HUDEP-2 (cell line): ENCODE data around the gene MCFD2.
"Not testable (repeated sequence)": the region's sequence is repeated elsewhere in the genome, so short reads cannot be mapped to it uniquely, and the experiment has no call there.

Experiments used
- DNase-seq, 76 experiments: peaks; one replicate each; lab custom pipeline; 2025; ENCODE audit not compliant: unreplicated experiment in 76 of 76; lab: John Stamatoyannopoulos, UW

The MCFD2 gene

DNA sequence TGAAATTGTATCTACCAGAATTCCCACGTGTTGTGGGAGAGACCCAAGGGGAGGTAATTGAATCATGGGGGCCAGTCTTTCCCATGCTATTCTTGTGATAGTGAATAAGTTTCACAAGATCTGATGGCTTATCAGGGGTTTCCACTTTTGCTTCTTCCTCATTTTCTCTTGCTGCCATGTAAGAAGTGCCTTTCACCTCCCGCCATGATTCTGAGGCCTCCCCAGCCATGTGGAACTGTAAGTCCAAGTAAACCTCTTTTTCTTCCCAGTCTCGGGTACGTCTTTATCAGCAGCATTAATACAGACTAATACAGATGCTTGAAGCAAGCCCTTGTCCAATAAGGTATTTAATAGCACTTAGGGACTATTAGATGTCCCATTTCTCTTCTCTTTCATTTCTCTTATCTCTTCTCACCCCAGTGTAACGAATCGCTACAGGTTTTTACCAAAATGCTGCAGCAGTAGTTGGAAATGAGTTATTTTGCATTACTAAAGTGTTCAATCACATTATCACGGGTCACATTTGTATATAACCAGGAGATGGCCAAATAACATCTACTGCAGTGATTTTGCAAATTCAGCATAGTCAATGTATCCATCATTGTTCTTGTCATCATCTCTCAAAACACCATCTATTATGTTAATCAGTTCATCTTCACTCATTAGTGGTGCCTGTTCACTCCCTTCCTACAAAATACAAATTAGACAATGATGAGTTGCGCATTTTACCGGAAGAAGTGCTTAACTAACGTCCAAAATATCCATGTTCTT lies 10.5 kb downstream of the MCFD2 start:
- not testable (repeated sequence) for DNase-seq

- peak in 1 of 76 experiments; percentile 12 for DNase-seq
Observed at GRCh38 chr2:46902980-46903379, 12.6 kb downstream of the MCFD2 start.

DNA sequence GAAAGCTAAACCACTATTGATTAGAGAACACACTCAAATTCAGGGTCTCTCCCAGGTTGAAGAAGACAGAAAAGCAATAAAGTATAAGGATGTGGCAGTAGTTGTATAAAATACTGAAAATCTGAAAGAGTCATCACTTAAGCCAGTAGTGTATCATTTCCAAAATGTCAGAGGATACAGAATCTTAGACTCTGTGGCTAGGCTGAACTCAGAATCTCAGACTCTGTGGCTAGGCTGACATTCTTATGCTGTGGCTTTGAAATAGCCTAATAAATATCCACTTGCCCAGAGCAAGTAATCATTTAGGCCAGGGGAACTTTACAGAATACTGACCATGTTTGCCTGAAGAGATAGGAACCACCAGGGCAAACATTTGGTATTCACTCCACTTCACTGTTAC lies 13.1 kb downstream of the MCFD2 start:
- no peak for DNase-seq

- no peak for DNase-seq
Observed at GRCh38 chr2:46901611-46902010, 14.0 kb downstream of the MCFD2 start.

DNA sequence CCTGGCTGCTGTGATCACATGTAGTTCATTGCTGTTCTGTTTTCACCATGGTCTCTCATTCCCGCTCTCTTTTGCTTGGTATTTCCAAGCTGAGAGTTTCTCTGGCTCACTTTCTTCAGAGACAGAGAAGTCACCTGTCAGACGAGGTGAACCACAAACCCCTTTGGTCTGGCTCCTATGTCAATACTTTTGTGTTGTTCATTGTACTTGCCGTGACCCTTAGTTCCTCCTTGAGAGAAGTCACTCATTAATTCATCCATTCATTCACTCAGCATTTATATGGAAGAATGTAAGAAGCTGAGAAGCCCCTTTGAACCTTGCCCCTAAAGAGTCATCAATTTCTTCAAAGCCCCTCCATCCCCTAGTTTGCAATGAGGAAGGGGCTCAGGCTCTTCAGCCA lies 15.2 kb downstream of the MCFD2 start:
- DNase-seq, result no peak

DNA sequence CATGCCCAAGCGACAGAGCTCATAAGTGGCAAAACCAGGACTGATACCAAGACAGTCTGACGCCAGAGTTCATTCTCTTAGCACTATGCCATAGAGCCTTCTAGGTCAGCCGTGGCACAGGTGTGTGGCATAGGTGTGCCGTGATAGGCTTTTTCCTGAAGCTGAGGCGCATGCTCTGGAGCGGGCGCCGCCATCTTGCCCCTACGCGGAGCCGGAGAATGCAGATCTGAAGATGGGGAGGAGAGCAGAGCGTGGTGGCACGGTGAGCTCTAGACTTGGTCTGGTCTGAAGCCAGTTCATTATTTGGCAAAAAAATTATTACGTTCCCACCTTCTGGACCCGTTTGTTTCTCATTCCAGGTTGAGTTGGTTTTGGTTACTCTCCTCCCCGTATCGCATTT lies 16.6 kb downstream of the MCFD2 start:
- no peak for DNase-seq

GRCh38 chr2:46898024-46898423 lies 17.6 kb downstream of the MCFD2 start:
- no peak for DNase-seq

DNA sequence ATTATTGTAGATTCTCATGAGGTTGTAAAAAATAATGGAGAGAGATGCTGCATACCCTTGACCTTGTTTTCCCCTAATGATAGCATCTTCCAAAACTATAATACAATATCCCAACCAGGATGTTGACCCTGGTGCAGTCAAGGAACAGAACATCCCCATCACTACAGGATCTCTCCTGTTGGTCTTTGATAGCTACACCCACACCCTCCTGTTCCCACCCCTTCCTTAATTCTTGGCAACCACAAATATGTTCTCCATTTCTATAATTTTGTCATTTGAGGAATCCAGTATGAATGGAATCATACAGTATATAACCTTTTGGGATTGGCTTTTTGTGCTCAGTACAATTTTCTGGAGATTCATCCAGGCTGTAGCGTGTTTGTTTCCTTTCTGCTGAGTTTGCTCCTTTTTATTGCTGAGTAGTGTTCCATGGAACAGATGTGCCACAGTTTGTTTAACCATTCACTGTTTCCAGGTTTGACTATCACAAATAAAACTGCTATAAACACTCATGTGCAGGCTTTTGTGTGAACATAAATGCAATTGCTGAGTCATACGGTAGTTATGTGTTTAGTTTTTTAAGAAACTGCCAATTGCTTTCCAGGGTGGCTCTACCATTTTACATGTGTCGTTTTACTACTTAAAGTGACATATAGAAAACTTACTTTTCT lies 22.2 kb downstream of the MCFD2 start:
- DNase-seq, result no peak

- no peak for DNase-seq
Observed at GRCh38 chr2:46891956-46892553, 23.6 kb downstream of the MCFD2 start.

DNA sequence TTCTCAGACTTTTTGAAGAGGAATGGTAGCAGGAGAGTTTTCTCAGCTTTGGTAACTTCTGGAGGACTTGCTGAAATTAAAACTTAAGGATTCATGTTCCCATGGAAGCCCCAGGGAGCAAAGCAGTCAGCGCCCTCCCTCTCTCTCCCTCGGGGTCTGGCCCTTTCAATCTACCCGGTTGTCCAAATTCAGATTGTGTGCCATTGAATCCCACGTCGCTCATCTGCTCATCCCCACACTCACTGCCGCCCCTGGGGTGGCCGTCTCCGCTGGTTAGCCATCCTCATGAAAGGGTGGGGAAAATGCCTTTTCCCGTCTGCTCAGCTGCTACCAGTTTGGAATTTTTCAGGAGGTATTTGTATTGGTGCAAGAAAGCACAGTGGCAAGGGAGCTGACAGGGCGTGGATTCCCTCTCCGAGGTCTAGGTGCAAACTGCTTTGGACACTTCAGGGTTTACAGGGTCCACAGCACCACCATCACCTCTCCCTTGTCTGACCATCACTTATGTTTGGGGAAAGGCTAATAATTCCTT lies 27.1 kb downstream of the MCFD2 start:
- DNase-seq, result no peak

- DNase-seq, result no peak
Observed at GRCh38 chr2:46887028-46887885, 28.3 kb downstream of the MCFD2 start.

DNA sequence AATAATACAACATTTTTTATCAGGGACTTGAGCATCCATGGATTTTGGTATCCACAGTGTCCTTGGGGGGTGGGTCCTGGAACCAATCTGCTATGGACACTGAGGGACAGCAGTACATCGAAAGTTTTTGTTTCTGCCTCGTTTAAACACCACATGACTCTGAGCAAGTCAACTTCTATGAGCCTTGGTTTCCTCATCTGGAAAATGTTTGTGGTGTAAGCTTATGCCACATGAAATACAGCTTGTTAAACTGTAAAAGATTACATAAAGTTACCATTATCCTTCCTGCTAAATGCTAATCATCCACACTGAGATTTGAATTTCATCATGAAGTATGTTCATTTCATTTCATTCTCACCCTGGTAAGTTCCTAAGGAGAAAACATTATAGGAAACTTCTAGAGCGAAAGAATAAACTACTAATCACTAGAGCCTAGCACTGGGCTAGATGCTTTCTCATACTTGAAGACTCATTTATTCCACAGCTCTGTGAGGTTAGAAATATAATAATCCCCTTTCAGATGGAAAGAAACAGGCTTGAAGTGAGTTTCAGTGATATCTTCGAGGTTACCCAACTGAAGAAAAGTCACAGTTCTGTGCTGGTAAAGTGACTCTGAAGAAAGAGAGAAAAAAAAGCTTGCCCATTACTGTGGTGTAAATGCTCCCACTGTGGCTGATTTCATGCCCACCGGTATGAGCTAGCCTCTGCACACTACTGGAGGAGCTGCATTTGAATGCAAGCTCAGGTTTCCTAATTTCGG lies 29.2 kb downstream of the MCFD2 start:
- DNase-seq, result no peak

GRCh38 chr2:46885376-46885775 lies 30.2 kb downstream of the MCFD2 start:
- DNase-seq, result no peak

DNA sequence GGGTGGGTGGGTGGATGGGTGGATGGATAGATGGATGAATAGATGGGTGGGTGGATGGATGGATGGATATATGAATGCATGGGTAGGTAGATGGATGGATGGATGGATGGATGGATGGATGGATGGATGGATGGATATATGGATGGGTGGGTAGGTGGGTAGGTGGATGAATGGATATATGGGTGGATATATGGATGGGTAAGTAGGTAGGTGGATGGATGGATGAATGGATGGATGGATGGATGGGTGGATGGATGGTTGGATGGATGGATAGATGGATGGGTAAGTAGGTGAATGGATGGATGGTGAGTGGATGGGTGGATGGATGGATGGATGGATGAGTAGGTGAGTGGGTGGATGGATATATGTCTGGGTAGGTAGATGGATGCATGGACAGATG lies 36.1 kb downstream of the MCFD2 start:
- no peak for DNase-seq

DNA sequence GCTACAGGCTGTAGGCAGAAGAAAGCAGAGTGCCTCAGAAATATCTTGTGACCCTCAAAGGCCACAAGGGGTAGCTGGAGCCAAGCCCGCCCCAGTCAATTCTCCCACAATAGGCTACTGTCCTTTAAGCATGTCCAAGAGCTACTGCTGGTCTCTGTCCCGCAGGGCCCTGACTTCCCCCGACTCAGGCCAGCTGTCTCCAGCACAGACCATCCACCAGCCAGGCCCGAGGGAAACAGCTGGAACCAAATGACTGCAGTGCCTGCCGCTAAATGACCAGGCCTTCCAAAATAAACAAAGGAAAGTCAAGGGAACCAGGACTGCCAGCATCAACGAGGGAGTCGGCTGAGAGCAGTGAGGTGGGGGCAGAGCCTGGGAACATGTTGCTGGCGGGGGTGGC lies 36.7 kb downstream of the MCFD2 start:
- DNase-seq, result no peak

DNA sequence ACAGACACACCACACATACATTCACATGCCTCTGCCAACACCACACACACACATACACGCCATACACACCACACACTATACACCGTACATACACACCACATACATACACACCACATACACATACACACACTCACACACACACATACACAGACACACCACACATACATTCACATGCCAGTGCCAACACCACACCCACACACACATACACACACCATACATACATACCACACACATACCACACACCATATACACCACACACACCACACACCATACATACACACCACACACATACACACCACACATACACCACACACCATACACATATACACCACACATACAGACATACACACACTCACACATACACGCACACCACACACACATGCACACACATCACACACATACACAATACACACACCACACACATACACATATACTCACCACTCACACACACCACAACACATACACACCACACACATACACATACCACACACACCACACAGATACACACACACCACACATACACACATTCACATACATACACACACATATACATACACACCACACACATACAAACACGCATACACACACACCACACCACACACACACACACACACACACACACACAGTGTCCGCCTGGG lies 37.2 kb downstream of the MCFD2 start:
- DNase-seq, result no peak

DNA sequence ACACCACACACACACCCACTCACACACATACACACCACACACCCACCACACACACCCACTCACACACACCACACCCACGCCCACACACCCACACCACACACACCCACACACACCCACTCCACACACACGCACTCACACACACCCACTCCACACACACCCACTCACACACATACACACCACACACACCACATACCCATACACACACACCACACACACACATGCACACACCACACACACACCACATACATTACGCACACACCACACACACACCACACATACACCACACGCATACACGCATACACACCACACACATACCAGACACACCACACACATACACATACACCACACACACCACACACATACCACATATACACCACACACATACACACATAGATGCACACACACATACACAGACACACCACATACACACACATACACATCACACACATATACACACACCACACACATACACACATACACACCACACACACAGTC lies 37.9 kb downstream of the MCFD2 start:
- no peak for DNase-seq

DNA sequence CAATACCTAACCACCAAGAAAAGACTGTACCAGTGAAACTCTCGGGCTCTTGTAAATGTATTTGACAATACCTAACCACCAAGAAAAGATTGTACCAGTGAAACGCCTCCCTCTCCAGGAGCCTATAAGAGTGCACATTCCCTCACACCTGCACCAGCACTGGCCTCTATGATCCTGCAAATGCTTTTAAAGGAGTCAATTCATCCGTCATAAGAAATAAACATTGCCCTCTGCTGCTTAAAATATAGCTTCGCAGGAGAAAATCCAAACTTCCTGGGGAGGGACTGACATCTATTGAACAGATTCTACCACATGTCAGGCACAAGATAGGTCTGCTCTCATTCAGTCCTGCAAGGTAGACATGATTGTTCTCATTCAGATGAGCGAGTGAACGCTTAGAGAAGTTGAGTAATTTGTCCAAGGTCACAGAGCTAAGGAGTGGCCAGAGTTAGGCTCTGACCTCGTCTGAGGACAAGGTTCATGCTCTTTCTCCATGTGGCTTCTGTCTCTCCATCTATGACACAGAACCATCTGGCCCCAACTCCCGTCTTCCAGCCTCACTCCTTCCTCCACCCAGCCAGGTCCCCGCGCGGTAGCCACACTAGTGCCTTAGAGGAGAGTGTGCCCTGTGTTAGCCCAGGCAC lies 38.7 kb downstream of the MCFD2 start:
- DNase-seq, result peak in 21 of 76 experiments; percentile 8 to 56 (median 27)
